Prostate gland (tissue), 2 donors: ENCODE data around the gene CHN1. TPM values are rescaled to one million over a fixed set of nuclear protein-coding genes. Genes with fewer than 3 reads are reported as not detected.

ENCODE experiments used
- DNase-seq: peaks from one replicate; pipeline ENCODE4 v3.0.0-alpha.2; 2019; ENCODE audit warnings: low spot score
- H3K27ac ChIP-seq, 2 donors: fragments of 200-600 bp; sonication (generic); 2 replicates each; pipeline ENCODE4 v1.5.1; 2017 to 2019
- H3K27me3 ChIP-seq: fragments of 200-600 bp; sonication (generic); replicated peaks from 2 replicates; pipeline ENCODE4 v1.5.1; 2019; ENCODE audit not compliant: insufficient read depth
- H3K36me3 ChIP-seq, 2 donors: fragments of 200-600 bp; sonication (generic); 1 replicate in 1 of 2; 2 replicates in 1 of 2; pipeline versions ENCODE4 v1.5.1 to v1.8.1; 2017 to 2019
- H3K4me1 ChIP-seq: fragments of 200-600 bp; sonication (generic); replicated peaks from 2 replicates; pipeline ENCODE4 v1.5.1; 2019
- H3K4me3 ChIP-seq, 2 donors: fragments of 200-600 bp; sonication (generic); 2 replicates each; pipeline ENCODE4 v1.5.1; 2017 to 2019
- H3K9me3 ChIP-seq: fragments of 200-600 bp; sonication (generic); 2 replicates; pipeline ENCODE4 v1.5.1; 2017
- CTCF ChIP-seq, 4 experiments: fragments of 200-600 bp in 2 of 4; fragments of 450-650 bp in 2 of 4; sonication (generic) in 2 of 4; IDR thresholded peaks; 1 replicate in 3 of 4; 2 replicates in 1 of 4; pipeline ENCODE4 v1.5.1; 2016 to 2019; ENCODE audit warnings: antibody characterized with exemption in 4 of 4, mild to moderate bottlenecking in 2 of 4, moderate library complexity in 2 of 4
- POLR2A ChIP-seq: fragments of 450-650 bp; IDR thresholded peaks from one replicate; pipeline ENCODE4 v1.6.1; 2016; ENCODE audit warnings: antibody characterized with exemption, mild to moderate bottlenecking
- POLR2AphosphoS5 ChIP-seq: sonication (generic); formaldehyde crosslinking; IDR thresholded peaks from one replicate; pipeline ENCODE4 v1.6.1; 2017; ENCODE audit warnings: antibody characterized with exemption
- WGBS: methylation state at CpG from one replicate; pipeline ENCODE4 v1.1.5; 2018; 5-methylcytosine and 5-hydroxymethylcytosine counted together
- intact Hi-C: fragments of 100-400 bp; cut with DNase I; formaldehyde crosslinking; loops from one replicate; pipeline ENCODE4 v1.14.2; 2022
- total RNA-seq, 2 donors: library from RNA; depleted of rRNA; stranded (reverse); fragments of >200 nt; gene quantifications; one replicate each; pipeline ENCODE4 v1.1.0, GENCODE V29; 2016

CHN1 gene
- 10 to 100 TPM in 1 of 2 donors, 1 to 10 TPM in 1; 7.8 to 20.1 TPM for total RNA-seq

- no peaks in the 10 kb centered on the region for H3K36me3 ChIP-seq
- H3K27ac ChIP-seq: peak within 1 kb of the TSS; percentile 59 to 63
- intact Hi-C loops: no loop called here
- no peaks in the 10 kb centered on the region for H3K27me3 ChIP-seq
- DNase-seq: peak; percentile 19
- H3K4me1 ChIP-seq: no peaks in the 10 kb centered on the region
- WGBS: under 1% methylated on average over 47 of the region's 89 CpGs
- TF ChIP-seq POLR2A: no peak
- TF ChIP-seq CTCF (IDR thresholded peaks at IDR 0.05): no peak
- TF ChIP-seq POLR2AphosphoS5: no peak
- H3K9me3 ChIP-seq: no peaks in the 10 kb centered on the region
- peak within 1 kb of the TSS; percentile 59 to 66 for H3K4me3 ChIP-seq
Measured at GRCh38 chr2:175004980-175005732, at the start of gene CHN1. TSS of gene CHN1 (minus strand) at chr2:175005381. CDS start at chr2:175004912, 469 bp downstream.

GRCh38 chr2:175054340-175054739 is 49.2 kb upstream of the CHN1 start:
- TF ChIP-seq POLR2A: no peak
- TF ChIP-seq POLR2AphosphoS5: no peak
- TF ChIP-seq CTCF (IDR thresholded peaks at IDR 0.05): no peak
- no peak for DNase-seq
- H3K4me3 ChIP-seq: no peak overlapping the region
- WGBS: 90% methylated on average over 4 of the region's 4 CpGs
- H3K9me3 ChIP-seq: no peaks in the 10 kb centered on the region
- intact Hi-C loops: no loop called here
- H3K36me3 ChIP-seq: no peaks in the 10 kb centered on the region
- no peaks in the 10 kb centered on the region for H3K27me3 ChIP-seq
- H3K4me1 ChIP-seq: no peaks in the 10 kb centered on the region
- H3K27ac ChIP-seq: no peak overlapping the region

GRCh38 chr2:175049661-175050060 is 44.5 kb upstream of the CHN1 start:
- TF ChIP-seq POLR2AphosphoS5 (no peak), POLR2A (no peak), CTCF (IDR thresholded peaks at IDR 0.05) (no peak)
- no peak overlapping the region for H3K27ac ChIP-seq
- H3K36me3 ChIP-seq: no peaks in the 10 kb centered on the region
- no peak overlapping the region for H3K4me3 ChIP-seq
- no peaks in the 10 kb centered on the region for H3K9me3 ChIP-seq
- no peaks in the 10 kb centered on the region for H3K4me1 ChIP-seq
- intact Hi-C loops: no loop called here
- DNase-seq: no peak
- no peaks in the 10 kb centered on the region for H3K27me3 ChIP-seq

GRCh38 chr2:175048275-175048674 is 43.1 kb upstream of the CHN1 start:
- Histone ChIP-seq H3K4me3 (no peak overlapping the region), H3K27ac (no peak overlapping the region), H3K9me3 (no peaks in the 10 kb centered on the region), H3K27me3 (no peaks in the 10 kb centered on the region), H3K36me3 (no peaks in the 10 kb centered on the region), H3K4me1 (no peaks in the 10 kb centered on the region)
- TF ChIP-seq POLR2A: no peak
- TF ChIP-seq CTCF (IDR thresholded peaks at IDR 0.05): no peak
- TF ChIP-seq POLR2AphosphoS5: no peak
- intact Hi-C loops: no loop called here
- no peak for DNase-seq
- 90% methylated on average over 2 of the region's 2 CpGs for WGBS

- TF ChIP-seq POLR2A (no peak), CTCF (IDR thresholded peaks at IDR 0.05) (no peak), POLR2AphosphoS5 (no peak)
- Histone ChIP-seq H3K36me3 (no peaks in the 10 kb centered on the region), H3K4me1 (no peaks in the 10 kb centered on the region), H3K27ac (no peak overlapping the region), H3K27me3 (no peaks in the 10 kb centered on the region), H3K9me3 (no peaks in the 10 kb centered on the region), H3K4me3 (no peak overlapping the region)
- intact Hi-C loops: no loop called here
- 100% methylated on average over 3 of the region's 3 CpGs for WGBS
- no peak for DNase-seq
Measured at GRCh38 chr2:175039490-175039889, 34.3 kb upstream of the CHN1 start.
